H1 (cell line): ENCODE data around the gene SLC44A1. TPM values are rescaled to one million over a fixed set of nuclear protein-coding genes. Genes with fewer than 3 reads are reported as not detected.

Experiments
- CTCF ChIA-PET: fragments of 300-600 bp; sonication (Branson Sonifier 250); formaldehyde crosslinking; loops from one replicate; lab custom pipeline; 2021; ENCODE audit not compliant: partially characterized antibody; lab: Charles Lee
- POLR2A ChIA-PET: fragments of 300-600 bp; sonication (Branson Sonifier 250); formaldehyde crosslinking; loops from one replicate; lab custom pipeline; 2021; ENCODE audit warnings: inconsistent platforms; ENCODE audit not compliant: partially characterized antibody; lab: Charles Lee
- DNase-seq, 2 experiments: peaks; one replicate each; pipeline versions ENCODE4 v3.0.0 to v3.0.0-alpha.2; 2010 to 2022; ENCODE audit warnings: low spot score in 2 of 2, low read depth in 1 of 2, mixed read lengths in 1 of 2
- FAIRE-seq: peaks from 2 replicates; lab custom pipeline; 2011; peaks lifted over from hg19 to GRCh38; lab: Jason Lieb, UNC
- H2AFZ ChIP-seq: 2 replicates; pipeline ENCODE4 v1.8.1; 2012; ENCODE audit warnings: low read length, inconsistent platforms
- H2AK5ac ChIP-seq: 2 replicates; pipeline ENCODE4 v1.6.1; 2013; ENCODE audit warnings: low read depth, low read length
- H2BK120ac ChIP-seq: replicated peaks from 2 replicates; pipeline ENCODE3; 2013; ENCODE audit warnings: low read depth, low read length, inconsistent platforms
- H2BK12ac ChIP-seq: 2 replicates; pipeline ENCODE4 v1.6.1; 2013; ENCODE audit warnings: low read depth, low read length
- H2BK15ac ChIP-seq: 2 replicates; pipeline ENCODE4 v1.6.1; 2013; ENCODE audit warnings: low read length
- H2BK20ac ChIP-seq: 2 replicates; pipeline ENCODE4 v1.6.1; 2013; ENCODE audit warnings: low read length
- H2BK5ac ChIP-seq: 2 replicates; pipeline ENCODE4 v1.6.1; 2013; ENCODE audit warnings: low read depth, low read length
- H3K14ac ChIP-seq: 2 replicates; pipeline ENCODE4 v1.6.1; 2013; ENCODE audit warnings: inconsistent platforms; ENCODE audit not compliant: insufficient read length
- H3K18ac ChIP-seq: 2 replicates; pipeline ENCODE4 v1.6.1; 2013; ENCODE audit warnings: low read length; ENCODE audit errors: extremely low read depth
- H3K23ac ChIP-seq: 2 replicates; pipeline ENCODE4 v1.6.1; 2013; ENCODE audit warnings: inconsistent platforms; ENCODE audit not compliant: insufficient read length
- H3K23me2 ChIP-seq: 2 replicates; pipeline ENCODE4 v1.6.1; 2013; ENCODE audit warnings: low read depth, low read length
- H3K27ac ChIP-seq: 2 replicates; pipeline ENCODE4 v1.6.1; 2011; ENCODE audit warnings: low read depth, low read length, inconsistent platforms
- H3K27me3 ChIP-seq, 4 experiments: replicated peaks in 1 of 4; 1 replicate in 1 of 4; 2 replicates in 3 of 4; pipeline versions ENCODE4 v1.6.1 to v1.8.1; 2011 to 2013; ENCODE audit warnings: low read length in 3 of 4, mild to moderate bottlenecking in 3 of 4, inconsistent platforms in 2 of 4, mixed read lengths in 2 of 4, moderate library complexity in 1 of 4; ENCODE audit not compliant: control insufficient read depth in 3 of 4, insufficient read depth in 3 of 4; ENCODE audit errors: extremely low read depth in 1 of 4
- H3K36me3 ChIP-seq, 4 experiments: 2 replicates each; pipeline versions ENCODE4 v1.6.1 to v1.8.1; 2011 to 2013; ENCODE audit warnings: mild to moderate bottlenecking in 4 of 4, low read length in 3 of 4, moderate library complexity in 2 of 4, control low read depth in 1 of 4, inconsistent platforms in 1 of 4; ENCODE audit not compliant: insufficient read depth in 4 of 4, control insufficient read depth in 2 of 4
- H3K4ac ChIP-seq: replicated peaks from 2 replicates; pipeline ENCODE3; 2013; ENCODE audit warnings: low read length, low read depth, mixed read lengths, inconsistent platforms; ENCODE audit not compliant: insufficient read length
- H3K4me1 ChIP-seq, 4 experiments: replicated peaks in 1 of 4; 1 replicate in 1 of 4; 2 replicates in 3 of 4; pipeline versions ENCODE4 v1.6.1 to v1.8.1; 2011 to 2013; ENCODE audit warnings: low read length in 3 of 4, inconsistent platforms in 2 of 4, mixed read lengths in 1 of 4; ENCODE audit not compliant: insufficient read depth in 4 of 4, control insufficient read depth in 3 of 4
- H3K4me2 ChIP-seq, 2 experiments: 2 replicates each; pipeline versions ENCODE4 v1.6.1 to v1.8.1; 2011 to 2013; ENCODE audit warnings: low read depth in 2 of 2, low read length in 2 of 2, control low read depth in 1 of 2, inconsistent platforms in 1 of 2, mild to moderate bottlenecking in 1 of 2; ENCODE audit not compliant: insufficient read depth in 1 of 2
- H3K4me3 ChIP-seq, 4 experiments: fragments of 200-600, 300-600 bp in 1 of 4; sonication (generic), shearing (Covaris generic), sonication (Bioruptor Twin) in 1 of 4; 2 replicates each; pipeline versions ENCODE4 v1.5.1 to v1.8.1; 2011 to 2016; ENCODE audit warnings: low read length in 4 of 4, low read depth in 3 of 4, control low read depth in 2 of 4, inconsistent platforms in 2 of 4, mild to moderate bottlenecking in 2 of 4, mixed read lengths in 1 of 4, moderate library complexity in 1 of 4; ENCODE audit not compliant: insufficient read depth in 2 of 4; ENCODE audit errors: extremely low read depth in 1 of 4
- H3K56ac ChIP-seq: replicated peaks from 2 replicates; pipeline ENCODE3; 2013; ENCODE audit warnings: low read depth, mild to moderate bottlenecking, mixed read lengths, low read length, inconsistent platforms; ENCODE audit not compliant: insufficient read length
- H3K79me1 ChIP-seq: 2 replicates; pipeline ENCODE4 v1.6.1; 2013; ENCODE audit warnings: low read depth, low read length, control low read depth
- H3K79me2 ChIP-seq, 2 experiments: 2 replicates each; pipeline versions ENCODE4 v1.6.1 to v1.8.1; 2012 to 2013; ENCODE audit warnings: low read length in 2 of 2, mild to moderate bottlenecking in 2 of 2, inconsistent platforms in 1 of 2; ENCODE audit not compliant: insufficient read depth in 2 of 2, control insufficient read depth in 1 of 2
- H3K9ac ChIP-seq, 4 experiments: replicated peaks in 1 of 4; 1 replicate in 1 of 4; 2 replicates in 3 of 4; pipeline versions ENCODE4 v1.6.1 to v1.8.1; 2011 to 2013; ENCODE audit warnings: low read depth in 3 of 4, low read length in 3 of 4, control low read depth in 2 of 4, mild to moderate bottlenecking in 2 of 4, moderate library complexity in 2 of 4, inconsistent platforms in 1 of 4; ENCODE audit errors: extremely low read depth in 1 of 4
- H3K9me3 ChIP-seq, 2 experiments: 2 replicates each; pipeline versions ENCODE4 v1.6.1 to v1.8.1; 2012 to 2013; ENCODE audit warnings: mild to moderate bottlenecking in 2 of 2, moderate library complexity in 2 of 2, control low read depth in 1 of 2, inconsistent platforms in 1 of 2, low read depth in 1 of 2, low read length in 1 of 2, mixed read lengths in 1 of 2; ENCODE audit not compliant: insufficient read depth in 2 of 2
- H4K20me1 ChIP-seq, 2 experiments: replicated peaks in 1 of 2; 2 replicates each; pipeline versions ENCODE3 to v1.8.1; 2011 to 2013; ENCODE audit warnings: inconsistent platforms in 2 of 2, low read length in 2 of 2, mild to moderate bottlenecking in 1 of 2; ENCODE audit not compliant: insufficient read depth in 2 of 2, control insufficient read depth in 1 of 2
- H4K5ac ChIP-seq: 2 replicates; pipeline ENCODE4 v1.6.1; 2013; ENCODE audit warnings: low read length, low read depth, mixed read lengths, inconsistent platforms; ENCODE audit not compliant: insufficient read length
- H4K8ac ChIP-seq: 2 replicates; pipeline ENCODE4 v1.8.0; 2013; ENCODE audit warnings: mild to moderate bottlenecking, moderate library complexity, low read length, inconsistent platforms; ENCODE audit not compliant: insufficient read depth; ENCODE audit errors: extremely low read depth
- H4K91ac ChIP-seq: replicated peaks from 2 replicates; pipeline ENCODE3; 2013; ENCODE audit warnings: low read length, mixed read lengths, inconsistent platforms; ENCODE audit not compliant: insufficient read length
- BCL11A ChIP-seq, 2 experiments: IDR thresholded peaks; one replicate each; pipeline ENCODE4 v1.6.1; 2011; ENCODE audit warnings: low read depth in 2 of 2, low read length in 2 of 2, mild to moderate bottlenecking in 2 of 2
- CREB1 ChIP-seq: IDR thresholded peaks from 2 replicates; pipeline ENCODE4 v1.6.1; 2012; ENCODE audit warnings: inconsistent platforms
- CTBP2 ChIP-seq: IDR thresholded peaks from 2 replicates; pipeline ENCODE4 v1.7.0; 2011; ENCODE audit warnings: borderline replicate concordance, mild to moderate bottlenecking, moderate library complexity, mixed read lengths, low read length; ENCODE audit not compliant: insufficient read depth, insufficient read length
- EP300 ChIP-seq, 2 experiments: IDR thresholded peaks; 1 replicate in 1 of 2; 2 replicates in 1 of 2; pipeline ENCODE4 v1.6.1; 2011 to 2012; ENCODE audit warnings: low read depth in 2 of 2, low read length in 2 of 2, mild to moderate bottlenecking in 2 of 2, borderline replicate concordance in 1 of 2, inconsistent platforms in 1 of 2, moderate library complexity in 1 of 2
- GABPA ChIP-seq: IDR thresholded peaks from 2 replicates; pipeline ENCODE4 v1.6.1; 2011; ENCODE audit warnings: mild to moderate bottlenecking, low read length, moderate library complexity, borderline replicate concordance; ENCODE audit not compliant: insufficient read depth
- HDAC2 ChIP-seq, 2 experiments: fragments of 300-600 bp in 1 of 2; sonication (generic) in 1 of 2; IDR thresholded peaks; 2 replicates each; pipeline ENCODE4 v1.6.1; 2011 to 2012; ENCODE audit warnings: low read depth in 2 of 2, low read length in 2 of 2, mild to moderate bottlenecking in 2 of 2, moderate library complexity in 2 of 2, borderline replicate concordance in 1 of 2, inconsistent platforms in 1 of 2
- KDM4A ChIP-seq: IDR thresholded peaks from one replicate; pipeline ENCODE4 v1.7.1; 2012; ENCODE audit warnings: low read depth, mild to moderate bottlenecking, moderate library complexity, low read length, inconsistent platforms; ENCODE audit not compliant: severe bottlenecking
- NANOG ChIP-seq: IDR thresholded peaks from 2 replicates; pipeline ENCODE4 v1.6.1; 2011; ENCODE audit warnings: low read length, low read depth, mild to moderate bottlenecking, inconsistent platforms; ENCODE audit not compliant: insufficient read depth, poor library complexity, severe bottlenecking
- SAP30 ChIP-seq: fragments of 300-600 bp; sonication (generic); IDR thresholded peaks from 2 replicates; pipeline ENCODE4 v1.7.1; 2012; ENCODE audit warnings: low read length, moderate library complexity, mild to moderate bottlenecking, inconsistent platforms; ENCODE audit not compliant: insufficient read depth, insufficient replicate concordance
- TAF1 ChIP-seq: IDR thresholded peaks from 2 replicates; pipeline ENCODE4 v1.6.1; 2011; ENCODE audit warnings: mild to moderate bottlenecking, low read depth, low read length
- TAF7 ChIP-seq: optimal IDR thresholded peaks from 2 replicates; pipeline ENCODE3; 2011; ENCODE audit warnings: low read depth, mild to moderate bottlenecking, inconsistent platforms, low read length, moderate library complexity, borderline replicate concordance
- TBP ChIP-seq: IDR thresholded peaks from 2 replicates; pipeline ENCODE4 v1.6.1; 2011; ENCODE audit warnings: low read depth, low read length, improper control_type of control experiment
- WGBS, 2 experiments: shearing (Covaris generic) in 1 of 2; methylation state at CpG; one replicate each; pipeline versions ENCODE4 v1.1.6 to v1.1.7; 2013 to 2015; ENCODE audit warnings: low lambda C conversion rate in 2 of 2, mixed read lengths in 2 of 2, inconsistent platforms in 1 of 2, low coverage in 1 of 2, missing lambda C conversion rate in 1 of 2; ENCODE audit not compliant: insufficient replicate concordance in 2 of 2, insufficient coverage in 1 of 2, insufficient read length in 1 of 2; ENCODE audit errors: extremely low coverage in 1 of 2, missing lambda C conversion rate in 1 of 2; 5-methylcytosine and 5-hydroxymethylcytosine counted together
- polyA plus RNA-seq, 7 experiments: library from polyadenylated mRNA; depleted of rRNA in 3 of 7; stranded (reverse) in 5 of 7; unstranded in 2 of 7; fragments of >200 nt in 5 of 7; fragments of 200-250 nt in 2 of 7; gene quantifications; 1 replicate in 5 of 7; 2 replicates in 1 of 7; 4 replicates in 1 of 7; pipeline versions ENCODE4 v1.2.1 to v1.2.3, GENCODE V29; 2011 to 2013; ENCODE audit warnings: missing spikeins in 2 of 7, mixed read lengths in 2 of 7
- total RNA-seq: library from RNA; stranded (reverse); fragmentation: NEBNext Ultra II Directional; extraction: Animal tissue kit (Norgen Biotek cat#: 25700); gene quantifications from 2 replicates; pipeline ENCODE4 v1.2.1, GENCODE V29; 2021
- TF ChIP-seq, protein P1 (sequence below): IDR thresholded peaks from 2 replicates; pipeline ENCODE4 v1.6.1; 2012; ENCODE audit warnings: inconsistent platforms

SLC44A1 gene
- total and polyA plus RNA-seq, 2 of the 8 experiments (the other 6 are each of a cell fraction or from before 2014, with no cell fraction given): 30.5 to 71.2 TPM

DNA sequence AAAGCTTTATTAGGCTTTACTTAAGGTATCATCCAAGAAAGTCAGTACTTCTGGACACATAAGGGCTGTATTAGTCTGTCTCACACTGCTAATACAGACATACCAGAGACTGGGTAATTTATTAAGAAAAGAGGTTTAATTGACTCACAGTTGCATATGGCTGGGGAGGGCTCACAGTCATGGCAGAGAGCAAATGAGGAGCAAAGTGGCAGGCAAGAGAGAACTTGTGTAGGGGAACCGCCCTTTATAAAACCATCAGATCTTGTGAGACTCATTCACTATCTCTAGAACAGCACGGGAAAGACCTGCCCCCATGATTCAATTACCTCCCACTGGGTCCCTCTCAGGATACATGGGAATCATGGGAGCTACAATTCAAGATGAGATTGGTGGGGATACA, 49.2 kb upstream of the SLC44A1 start:
- Histone ChIP-seq H3K4me2 (no peak overlapping the region), H3K14ac (no peak overlapping the region), H4K91ac (no peak overlapping the region), H3K27ac (no peak overlapping the region), H4K8ac (no peak overlapping the region), H2BK12ac (no peak overlapping the region), H3K79me2 (no peaks in the 10 kb centered on the region), H3K9me3 (no peaks in the 10 kb centered on the region), H3K79me1 (no peaks in the 10 kb centered on the region), H3K23me2 (no peaks in the 10 kb centered on the region), H3K4me1 (no peaks in the 10 kb centered on the region), H3K9ac (no peak overlapping the region), H4K20me1 (no peaks in the 10 kb centered on the region), H3K4me3 (no peak overlapping the region), H4K5ac (no peak overlapping the region), H3K36me3 (no peaks in the 10 kb centered on the region), H2AFZ (no peak overlapping the region), H2AK5ac (no peak overlapping the region), H2BK20ac (no peak overlapping the region), H3K56ac (no peak overlapping the region), H2BK15ac (no peak overlapping the region), H3K18ac (no peak overlapping the region), H2BK120ac (no peak overlapping the region), H3K27me3 (no peaks in the 10 kb centered on the region), H3K23ac (no peak overlapping the region), H3K4ac (no peak overlapping the region), H2BK5ac (no peak overlapping the region)
- ChIA-PET POLR2A (no interaction called here), CTCF (no interaction called here)
- FAIRE-seq (no peak), DNase-seq (no peak)
- 92% methylated on average over 2 of the region's 2 CpGs; no CpG with 5 or more reads in 1 of the 2 experiments for WGBS, 2 experiments
- TF ChIP-seq KDM4A (no peak), TBP (no peak), GABPA (no peak), EP300 (IDR thresholded peaks at IDR 0.05; ENCODE audit: borderline replicate concordance in 1 of 2, low read depth in 2 of 2, low read length in 2 of 2) (no peak), BCL11A (IDR thresholded peaks at IDR 0.05; ENCODE audit: low read depth in 2 of 2, low read length in 2 of 2) (no peak), TAF1 (no peak), CTBP2 (no peak), HDAC2 (IDR thresholded peaks at IDR 0.05; ENCODE audit: borderline replicate concordance in 1 of 2, low read depth in 2 of 2, low read length in 2 of 2) (no peak), NANOG (no peak), TAF7 (no peak), SAP30 (no peak), CREB1 (no peak)
- TF ChIP-seq, protein P1, sequence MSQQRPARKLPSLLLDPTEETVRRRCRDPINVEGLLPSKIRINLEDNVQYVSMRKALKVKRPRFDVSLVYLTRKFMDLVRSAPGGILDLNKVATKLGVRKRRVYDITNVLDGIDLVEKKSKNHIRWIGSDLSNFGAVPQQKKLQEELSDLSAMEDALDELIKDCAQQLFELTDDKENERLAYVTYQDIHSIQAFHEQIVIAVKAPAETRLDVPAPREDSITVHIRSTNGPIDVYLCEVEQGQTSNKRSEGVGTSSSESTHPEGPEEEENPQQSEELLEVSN: no peak
